ENCODE results near the gene VWA1.

DNA sequence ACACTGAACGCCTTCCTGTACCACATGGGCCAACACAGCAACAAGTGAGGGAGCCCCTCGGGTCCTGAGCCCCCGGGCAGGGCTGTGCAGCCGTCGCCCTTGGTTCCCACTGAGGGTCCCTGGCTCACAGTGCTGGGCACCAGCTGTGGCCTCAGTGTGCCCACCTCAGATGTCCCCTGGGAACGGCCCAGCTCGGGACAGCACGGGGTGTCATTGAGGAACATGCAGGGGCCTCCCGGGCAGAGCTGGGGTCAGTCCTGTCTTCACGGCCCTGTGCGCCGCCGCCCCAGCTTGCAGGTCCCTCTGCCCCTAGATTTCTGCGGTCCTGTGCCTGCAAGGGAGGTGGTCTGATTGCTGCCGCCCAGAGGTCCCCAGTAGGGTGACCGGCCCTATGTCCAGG lies 53.7 kb downstream of the VWA1 start:
- TF ChIP-seq, protein P1, sequence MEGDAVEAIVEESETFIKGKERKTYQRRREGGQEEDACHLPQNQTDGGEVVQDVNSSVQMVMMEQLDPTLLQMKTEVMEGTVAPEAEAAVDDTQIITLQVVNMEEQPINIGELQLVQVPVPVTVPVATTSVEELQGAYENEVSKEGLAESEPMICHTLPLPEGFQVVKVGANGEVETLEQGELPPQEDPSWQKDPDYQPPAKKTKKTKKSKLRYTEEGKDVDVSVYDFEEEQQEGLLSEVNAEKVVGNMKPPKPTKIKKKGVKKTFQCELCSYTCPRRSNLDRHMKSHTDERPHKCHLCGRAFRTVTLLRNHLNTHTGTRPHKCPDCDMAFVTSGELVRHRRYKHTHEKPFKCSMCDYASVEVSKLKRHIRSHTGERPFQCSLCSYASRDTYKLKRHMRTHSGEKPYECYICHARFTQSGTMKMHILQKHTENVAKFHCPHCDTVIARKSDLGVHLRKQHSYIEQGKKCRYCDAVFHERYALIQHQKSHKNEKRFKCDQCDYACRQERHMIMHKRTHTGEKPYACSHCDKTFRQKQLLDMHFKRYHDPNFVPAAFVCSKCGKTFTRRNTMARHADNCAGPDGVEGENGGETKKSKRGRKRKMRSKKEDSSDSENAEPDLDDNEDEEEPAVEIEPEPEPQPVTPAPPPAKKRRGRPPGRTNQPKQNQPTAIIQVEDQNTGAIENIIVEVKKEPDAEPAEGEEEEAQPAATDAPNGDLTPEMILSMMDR (IDR thresholded peaks at IDR 0.05): no peak
- TF ChIP-seq, protein P2, sequence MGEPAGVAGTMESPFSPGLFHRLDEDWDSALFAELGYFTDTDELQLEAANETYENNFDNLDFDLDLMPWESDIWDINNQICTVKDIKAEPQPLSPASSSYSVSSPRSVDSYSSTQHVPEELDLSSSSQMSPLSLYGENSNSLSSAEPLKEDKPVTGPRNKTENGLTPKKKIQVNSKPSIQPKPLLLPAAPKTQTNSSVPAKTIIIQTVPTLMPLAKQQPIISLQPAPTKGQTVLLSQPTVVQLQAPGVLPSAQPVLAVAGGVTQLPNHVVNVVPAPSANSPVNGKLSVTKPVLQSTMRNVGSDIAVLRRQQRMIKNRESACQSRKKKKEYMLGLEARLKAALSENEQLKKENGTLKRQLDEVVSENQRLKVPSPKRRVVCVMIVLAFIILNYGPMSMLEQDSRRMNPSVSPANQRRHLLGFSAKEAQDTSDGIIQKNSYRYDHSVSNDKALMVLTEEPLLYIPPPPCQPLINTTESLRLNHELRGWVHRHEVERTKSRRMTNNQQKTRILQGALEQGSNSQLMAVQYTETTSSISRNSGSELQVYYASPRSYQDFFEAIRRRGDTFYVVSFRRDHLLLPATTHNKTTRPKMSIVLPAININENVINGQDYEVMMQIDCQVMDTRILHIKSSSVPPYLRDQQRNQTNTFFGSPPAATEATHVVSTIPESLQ (CRISPR knock-in tag; IDR thresholded peaks at IDR 0.05): no peak
- TF ChIP-seq CREB1 (CRISPR knock-in tag; IDR thresholded peaks at IDR 0.05) (no peak), ESRRA (CRISPR knock-in tag; IDR thresholded peaks at IDR 0.05; ENCODE audit: borderline replicate concordance) (no peak), ZNF232 (CRISPR knock-in tag; IDR thresholded peaks at IDR 0.05) (no peak), NFE2L1 (CRISPR knock-in tag; IDR thresholded peaks at IDR 0.05) (no peak), MYBL2 (CRISPR knock-in tag; IDR thresholded peaks at IDR 0.05) (no peak), JUN (CRISPR knock-in tag; IDR thresholded peaks at IDR 0.05) (no peak)
- TF ChIP-seq, protein P3, sequence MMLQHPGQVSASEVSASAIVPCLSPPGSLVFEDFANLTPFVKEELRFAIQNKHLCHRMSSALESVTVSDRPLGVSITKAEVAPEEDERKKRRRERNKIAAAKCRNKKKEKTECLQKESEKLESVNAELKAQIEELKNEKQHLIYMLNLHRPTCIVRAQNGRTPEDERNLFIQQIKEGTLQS (CRISPR knock-in tag; conservative IDR thresholded peaks at IDR 0.05): no peak
